ENCODE data around the gene PLCL2. TPM values are rescaled to one million over a fixed set of nuclear protein-coding genes. Genes with fewer than 3 reads are reported as not detected.
"Not testable (repeated sequence)": the region's sequence is repeated elsewhere in the genome, so short reads cannot be mapped to it uniquely, and the experiment has no call there.

Gene PLCL2
- total and polyA plus RNA-seq, 7 donors, result 4.2 to 32.7 (median 21.9) TPM

- peak in 2 of 4 donors; percentile 30 to 36 for ATAC-seq
- TF ChIP-seq CTCF (IDR thresholded peaks at IDR 0.05), result no peak
- H3K36me3 ChIP-seq (ENCODE audit: insufficient read depth in 1 of 2, low read depth in 1 of 2), result no peaks in the 10 kb centered on the region
- peaks cover 66% of the 10 kb centered on the region for H3K4me1 ChIP-seq
- DNase-seq, result no peak
- no peaks in the 10 kb centered on the region for H3K9me3 ChIP-seq
- 30 to 34% (median 34%) methylated on average over 2 of the region's 2 CpGs for WGBS, 3 donors
- H3K4me3 ChIP-seq, result no peak overlapping the region
- intact Hi-C loops (cut with DNase I), result loop anchor here in 1 of 2 donors (5.0 kb wide), 1 partner anchor 50 kb away; no protein-coding TSS in a partner anchor
- peak overlapping the region; percentile 87 for H3K27ac ChIP-seq
- H3K27me3 ChIP-seq (ENCODE audit: insufficient read depth in 3 of 3, low read length in 2 of 3), result no peaks in the 10 kb centered on the region
Observed at GRCh38 chr3:17092583-17092933, 207.8 kb downstream of the PLCL2 start.

- ATAC-seq (peak; percentile 45 to 58 (median 54)), DNase-seq (no peak)
- H3K27me3 ChIP-seq (ENCODE audit: insufficient read depth in 3 of 3, low read length in 2 of 3), result no peaks in the 10 kb centered on the region
- TF ChIP-seq CTCF (IDR thresholded peaks at IDR 0.05), result no peak
- no peaks in the 10 kb centered on the region for H3K36me3 ChIP-seq (ENCODE audit: insufficient read depth in 1 of 2, low read depth in 1 of 2)
- no peak overlapping the region for H3K4me3 ChIP-seq
- no peaks in the 10 kb centered on the region for H3K9me3 ChIP-seq
- H3K4me1 ChIP-seq, result peaks cover 46% of the 10 kb centered on the region
- H3K27ac ChIP-seq, result peak overlapping the region; percentile 36
- WGBS, 3 donors, result 18 to 23% (median 20%) methylated on average over 6 of the region's 6 CpGs
- intact Hi-C loops (cut with DNase I), result loop anchor here (2.0 to 5.0 kb wide), 2 partner anchors 44 to 48 kb away; no protein-coding TSS in a partner anchor
Observed at GRCh38 chr3:17094551-17094950, 209.8 kb downstream of the PLCL2 start.

- no peak for TF ChIP-seq CTCF (IDR thresholded peaks at IDR 0.05)
- H3K4me3 ChIP-seq, result no peak overlapping the region
- intact Hi-C loops (cut with DNase I), result no loop called here
- H3K27me3 ChIP-seq (ENCODE audit: insufficient read depth in 3 of 3, low read length in 2 of 3), result no peaks in the 10 kb centered on the region
- DNase-seq (no peak), ATAC-seq (no peak)
- H3K27ac ChIP-seq, result no peak overlapping the region
- WGBS, 3 donors, result 72 to 82% (median 79%) methylated on average over 1 of the region's 1 CpG
- no peaks in the 10 kb centered on the region for H3K36me3 ChIP-seq (ENCODE audit: insufficient read depth in 1 of 2, low read depth in 1 of 2)
- H3K9me3 ChIP-seq, result no peaks in the 10 kb centered on the region
- H3K4me1 ChIP-seq, result no peaks in the 10 kb centered on the region
Observed at GRCh38 chr3:17103579-17103978, 218.8 kb downstream of the PLCL2 start.

- intact Hi-C loops (cut with DNase I); H3K4me1 ChIP-seq; ATAC-seq; H3K4me3 ChIP-seq; H3K36me3 ChIP-seq (ENCODE audit: insufficient read depth in 1 of 2, low read depth in 1 of 2); H3K9me3 ChIP-seq; H3K27ac ChIP-seq; DNase-seq; H3K27me3 ChIP-seq (ENCODE audit: insufficient read depth in 3 of 3, low read length in 2 of 3): not testable (repeated sequence)
- 82 to 90% (median 89%) methylated on average over 5 of the region's 5 CpGs for WGBS, 3 donors
Observed at GRCh38 chr3:17106801-17107200, 222.0 kb downstream of the PLCL2 start.

- no peak for ATAC-seq
- 72 to 90% (median 79%) methylated on average over 8 of the region's 8 CpGs for WGBS, 3 donors
- H3K9me3 ChIP-seq, result no peaks in the 10 kb centered on the region
- H3K4me3 ChIP-seq, result no peak overlapping the region
- no peak for DNase-seq
- no peaks in the 10 kb centered on the region for H3K36me3 ChIP-seq (ENCODE audit: insufficient read depth in 1 of 2, low read depth in 1 of 2)
- no peaks in the 10 kb centered on the region for H3K4me1 ChIP-seq
- intact Hi-C loops (cut with DNase I), result no loop called here
- TF ChIP-seq CTCF (IDR thresholded peaks at IDR 0.05), result no peak
- H3K27ac ChIP-seq, result no peak overlapping the region
- H3K27me3 ChIP-seq (ENCODE audit: insufficient read depth in 3 of 3, low read length in 2 of 3), result no peaks in the 10 kb centered on the region
Observed at GRCh38 chr3:17110660-17111396, 226.1 kb downstream of the PLCL2 start.
